HT-29 (cell line): ENCODE data around the gene OGFOD1. TPM values are rescaled to one million over a fixed set of nuclear protein-coding genes. Genes with fewer than 3 reads are reported as not detected.

Source experiments
- DNase-seq: peaks from one replicate; pipeline ENCODE4 v3.0.0-alpha.2; 2015; ENCODE audit warnings: low spot score
- total RNA-seq: library from RNA; depleted of rRNA; stranded (reverse); fragments of >200 nt; shearing (Covaris generic); gene quantifications from 2 replicates; pipeline ENCODE4 v1.2.3, GENCODE V29; 2014; rRNA removed

OGFOD1 gene
- total RNA-seq, 1 experiment from 2014 or later = 34.2 TPM

DNA sequence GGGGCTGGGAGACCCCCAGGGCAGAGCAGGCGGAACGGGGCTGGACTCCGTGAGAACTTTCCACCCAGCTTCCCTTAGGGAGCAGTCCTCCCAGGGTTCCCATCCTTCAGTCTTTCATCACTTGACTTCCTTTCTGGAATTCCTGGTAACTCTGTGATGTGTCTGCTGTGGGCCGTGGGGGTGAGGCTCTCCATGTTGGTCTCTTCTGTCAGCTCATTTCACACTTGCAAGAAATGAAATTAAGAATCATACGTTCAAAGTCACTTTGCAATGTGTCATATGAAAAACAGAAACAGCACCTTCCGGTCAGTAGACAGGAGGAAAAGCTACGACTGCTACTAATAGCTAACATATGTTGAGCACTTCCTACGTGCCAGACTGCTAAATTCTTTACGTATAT, 73.9 kb downstream of the OGFOD1 start:
- no peak for DNase-seq

Other genes with a start within 250 kb of the OGFOD1 start
- gene AMFR, start 26.0 kb upstream of the OGFOD1 start, total RNA-seq = 75.9 and 82.9 TPM in 2 replicates
- gene NUDT21, start 222 bp upstream of the OGFOD1 start, total RNA-seq = 165 and 185 TPM in 2 replicates
- gene BBS2, start 68.5 kb downstream of the OGFOD1 start, total RNA-seq = 10.4 and 19.3 TPM in 2 replicates
- gene MT4, start 113.5 kb downstream of the OGFOD1 start, total RNA-seq = not detected in 2 replicates
- gene MT3, start 138.0 kb downstream of the OGFOD1 start, total RNA-seq = 3.5 TPM in 1 of 2 replicates, not detected in the other
- 44.1 and 51.4 TPM in 2 replicates for gene MT2A, start 157.0 kb downstream of the OGFOD1 start, total RNA-seq
- gene MT1E, start 174.2 kb downstream of the OGFOD1 start, total RNA-seq = 493 and 525 TPM in 2 replicates
- not detected in 2 replicates for gene MT1M, start 181.1 kb downstream of the OGFOD1 start, total RNA-seq
- 2.0 and 6.6 TPM in 2 replicates for gene MT1A, start 187.1 kb downstream of the OGFOD1 start, total RNA-seq
- not detected in 2 replicates for gene MT1B, start 200.3 kb downstream of the OGFOD1 start, total RNA-seq
- 4.7 and 5.6 TPM in 2 replicates for gene MT1F, start 206.4 kb downstream of the OGFOD1 start, total RNA-seq
- gene MT1G, start 216.5 kb downstream of the OGFOD1 start, total RNA-seq = 0.50 and 1.5 TPM in 2 replicates
- not detected in 2 replicates for gene MT1H, start 218.3 kb downstream of the OGFOD1 start, total RNA-seq
- 29.2 and 29.4 TPM in 2 replicates for gene MT1X, start 230.9 kb downstream of the OGFOD1 start, total RNA-seq